Prostate gland (tissue), 2 donors: ENCODE results near the gene FAM83F.

Experiments
- POLR2A ChIP-seq: fragments of 450-650 bp; IDR thresholded peaks from one replicate; pipeline ENCODE4 v1.6.1; 2016; ENCODE audit warnings: antibody characterized with exemption, mild to moderate bottlenecking
- POLR2AphosphoS5 ChIP-seq: sonication (generic); formaldehyde crosslinking; IDR thresholded peaks from one replicate; pipeline ENCODE4 v1.6.1; 2017; ENCODE audit warnings: antibody characterized with exemption
- TF ChIP-seq, protein P1 (sequence below), 4 experiments: fragments of 200-600 bp in 2 of 4; fragments of 450-650 bp in 2 of 4; sonication (generic) in 2 of 4; IDR thresholded peaks; 1 replicate in 3 of 4; 2 replicates in 1 of 4; pipeline ENCODE4 v1.5.1; 2016 to 2019; ENCODE audit warnings: antibody characterized with exemption in 4 of 4, mild to moderate bottlenecking in 2 of 4, moderate library complexity in 2 of 4

DNA sequence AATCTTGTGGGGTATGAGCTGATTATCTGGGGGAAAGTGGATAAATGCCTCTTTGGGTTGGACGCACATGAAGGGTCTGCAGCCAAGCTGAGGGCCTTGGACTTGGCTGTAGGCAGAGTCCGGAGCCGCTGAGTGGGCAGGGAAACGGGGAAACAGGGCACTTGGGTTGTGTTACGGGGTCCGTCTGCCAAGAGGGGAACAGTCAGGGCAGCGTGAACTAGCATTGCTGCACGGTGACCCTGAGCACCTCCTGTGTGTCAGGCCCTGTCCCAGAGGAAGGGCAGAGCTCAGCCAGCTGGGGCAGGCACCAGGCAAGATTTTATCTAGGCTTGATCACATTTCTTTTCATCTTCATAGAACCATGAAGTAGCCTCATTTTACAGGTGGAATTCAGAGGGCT, 11.9 kb downstream of the FAM83F start:
- TF ChIP-seq, protein P1, sequence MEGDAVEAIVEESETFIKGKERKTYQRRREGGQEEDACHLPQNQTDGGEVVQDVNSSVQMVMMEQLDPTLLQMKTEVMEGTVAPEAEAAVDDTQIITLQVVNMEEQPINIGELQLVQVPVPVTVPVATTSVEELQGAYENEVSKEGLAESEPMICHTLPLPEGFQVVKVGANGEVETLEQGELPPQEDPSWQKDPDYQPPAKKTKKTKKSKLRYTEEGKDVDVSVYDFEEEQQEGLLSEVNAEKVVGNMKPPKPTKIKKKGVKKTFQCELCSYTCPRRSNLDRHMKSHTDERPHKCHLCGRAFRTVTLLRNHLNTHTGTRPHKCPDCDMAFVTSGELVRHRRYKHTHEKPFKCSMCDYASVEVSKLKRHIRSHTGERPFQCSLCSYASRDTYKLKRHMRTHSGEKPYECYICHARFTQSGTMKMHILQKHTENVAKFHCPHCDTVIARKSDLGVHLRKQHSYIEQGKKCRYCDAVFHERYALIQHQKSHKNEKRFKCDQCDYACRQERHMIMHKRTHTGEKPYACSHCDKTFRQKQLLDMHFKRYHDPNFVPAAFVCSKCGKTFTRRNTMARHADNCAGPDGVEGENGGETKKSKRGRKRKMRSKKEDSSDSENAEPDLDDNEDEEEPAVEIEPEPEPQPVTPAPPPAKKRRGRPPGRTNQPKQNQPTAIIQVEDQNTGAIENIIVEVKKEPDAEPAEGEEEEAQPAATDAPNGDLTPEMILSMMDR (IDR thresholded peaks at IDR 0.05), result no peak
- no peak for TF ChIP-seq POLR2A
- no peak for TF ChIP-seq POLR2AphosphoS5
